ENCODE data around the gene SRSF2.

DNA sequence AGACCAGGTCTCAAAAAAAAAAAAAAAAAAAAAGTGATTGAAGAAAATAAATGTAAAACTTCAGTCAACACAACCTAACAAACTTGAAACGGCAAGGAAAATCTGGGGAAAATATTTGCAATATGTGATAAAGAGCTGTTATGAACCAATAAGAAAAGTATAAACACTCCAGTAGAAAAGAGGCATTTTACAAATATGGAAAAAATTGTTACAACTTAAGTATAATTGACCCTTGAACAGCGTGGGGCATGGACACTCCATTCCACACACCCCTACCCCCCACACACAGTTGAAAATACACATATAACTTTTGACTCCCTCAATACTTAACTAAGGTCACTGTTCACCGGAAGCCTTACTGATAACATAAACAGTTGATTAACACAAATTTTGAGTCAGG lies 21.4 kb upstream of the SRSF2 start:
- TF ChIP-seq POLR2A (IDR thresholded peaks at IDR 0.05), result no peak
- TF ChIP-seq, protein P1, sequence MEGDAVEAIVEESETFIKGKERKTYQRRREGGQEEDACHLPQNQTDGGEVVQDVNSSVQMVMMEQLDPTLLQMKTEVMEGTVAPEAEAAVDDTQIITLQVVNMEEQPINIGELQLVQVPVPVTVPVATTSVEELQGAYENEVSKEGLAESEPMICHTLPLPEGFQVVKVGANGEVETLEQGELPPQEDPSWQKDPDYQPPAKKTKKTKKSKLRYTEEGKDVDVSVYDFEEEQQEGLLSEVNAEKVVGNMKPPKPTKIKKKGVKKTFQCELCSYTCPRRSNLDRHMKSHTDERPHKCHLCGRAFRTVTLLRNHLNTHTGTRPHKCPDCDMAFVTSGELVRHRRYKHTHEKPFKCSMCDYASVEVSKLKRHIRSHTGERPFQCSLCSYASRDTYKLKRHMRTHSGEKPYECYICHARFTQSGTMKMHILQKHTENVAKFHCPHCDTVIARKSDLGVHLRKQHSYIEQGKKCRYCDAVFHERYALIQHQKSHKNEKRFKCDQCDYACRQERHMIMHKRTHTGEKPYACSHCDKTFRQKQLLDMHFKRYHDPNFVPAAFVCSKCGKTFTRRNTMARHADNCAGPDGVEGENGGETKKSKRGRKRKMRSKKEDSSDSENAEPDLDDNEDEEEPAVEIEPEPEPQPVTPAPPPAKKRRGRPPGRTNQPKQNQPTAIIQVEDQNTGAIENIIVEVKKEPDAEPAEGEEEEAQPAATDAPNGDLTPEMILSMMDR (IDR thresholded peaks at IDR 0.05), result no peak

All from uterus (tissue), 2 donors.